ENCODE results near the gene NANP.

DNA sequence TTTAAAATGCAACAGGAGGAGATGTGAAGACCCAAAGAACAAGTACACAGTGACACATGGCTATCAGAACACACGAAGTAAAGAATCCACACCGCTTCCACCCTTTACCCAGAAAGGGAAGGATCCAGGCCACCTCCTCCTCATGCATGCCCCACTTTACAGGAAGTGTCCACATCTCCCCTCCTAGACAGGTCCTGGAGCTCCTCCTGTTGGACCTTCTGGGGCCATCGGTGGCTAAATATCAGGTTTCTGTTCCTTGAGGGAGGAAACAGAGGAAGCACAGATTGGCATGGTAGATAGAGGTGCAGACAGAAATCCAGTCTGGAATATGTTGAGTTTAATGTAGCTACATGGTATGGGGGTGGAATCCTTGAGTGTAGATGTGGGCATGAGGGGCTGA, 49.4 kb downstream of the NANP start:
- TF ChIP-seq, protein P1, sequence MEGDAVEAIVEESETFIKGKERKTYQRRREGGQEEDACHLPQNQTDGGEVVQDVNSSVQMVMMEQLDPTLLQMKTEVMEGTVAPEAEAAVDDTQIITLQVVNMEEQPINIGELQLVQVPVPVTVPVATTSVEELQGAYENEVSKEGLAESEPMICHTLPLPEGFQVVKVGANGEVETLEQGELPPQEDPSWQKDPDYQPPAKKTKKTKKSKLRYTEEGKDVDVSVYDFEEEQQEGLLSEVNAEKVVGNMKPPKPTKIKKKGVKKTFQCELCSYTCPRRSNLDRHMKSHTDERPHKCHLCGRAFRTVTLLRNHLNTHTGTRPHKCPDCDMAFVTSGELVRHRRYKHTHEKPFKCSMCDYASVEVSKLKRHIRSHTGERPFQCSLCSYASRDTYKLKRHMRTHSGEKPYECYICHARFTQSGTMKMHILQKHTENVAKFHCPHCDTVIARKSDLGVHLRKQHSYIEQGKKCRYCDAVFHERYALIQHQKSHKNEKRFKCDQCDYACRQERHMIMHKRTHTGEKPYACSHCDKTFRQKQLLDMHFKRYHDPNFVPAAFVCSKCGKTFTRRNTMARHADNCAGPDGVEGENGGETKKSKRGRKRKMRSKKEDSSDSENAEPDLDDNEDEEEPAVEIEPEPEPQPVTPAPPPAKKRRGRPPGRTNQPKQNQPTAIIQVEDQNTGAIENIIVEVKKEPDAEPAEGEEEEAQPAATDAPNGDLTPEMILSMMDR (IDR thresholded peaks at IDR 0.05) = peak; percentile 43
- TF ChIP-seq, protein P2, sequence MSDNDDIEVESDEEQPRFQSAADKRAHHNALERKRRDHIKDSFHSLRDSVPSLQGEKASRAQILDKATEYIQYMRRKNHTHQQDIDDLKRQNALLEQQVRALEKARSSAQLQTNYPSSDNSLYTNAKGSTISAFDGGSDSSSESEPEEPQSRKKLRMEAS (IDR thresholded peaks at IDR 0.05; ENCODE audit: low read depth) = no peak

Measured in SK-N-SH (cell line).